HG02943 (cell line): ENCODE measurements around the gene GSK3B.

ENCODE experiments used
- ATAC-seq: cut with Tn5 transposase; IDR thresholded peaks from one replicate; pipeline ENCODE4 v1.9.1; 2021; ENCODE audit warnings: mild to moderate bottlenecking, low read depth, moderate library complexity; ENCODE audit not compliant: unreplicated experiment

The GSK3B gene

DNA sequence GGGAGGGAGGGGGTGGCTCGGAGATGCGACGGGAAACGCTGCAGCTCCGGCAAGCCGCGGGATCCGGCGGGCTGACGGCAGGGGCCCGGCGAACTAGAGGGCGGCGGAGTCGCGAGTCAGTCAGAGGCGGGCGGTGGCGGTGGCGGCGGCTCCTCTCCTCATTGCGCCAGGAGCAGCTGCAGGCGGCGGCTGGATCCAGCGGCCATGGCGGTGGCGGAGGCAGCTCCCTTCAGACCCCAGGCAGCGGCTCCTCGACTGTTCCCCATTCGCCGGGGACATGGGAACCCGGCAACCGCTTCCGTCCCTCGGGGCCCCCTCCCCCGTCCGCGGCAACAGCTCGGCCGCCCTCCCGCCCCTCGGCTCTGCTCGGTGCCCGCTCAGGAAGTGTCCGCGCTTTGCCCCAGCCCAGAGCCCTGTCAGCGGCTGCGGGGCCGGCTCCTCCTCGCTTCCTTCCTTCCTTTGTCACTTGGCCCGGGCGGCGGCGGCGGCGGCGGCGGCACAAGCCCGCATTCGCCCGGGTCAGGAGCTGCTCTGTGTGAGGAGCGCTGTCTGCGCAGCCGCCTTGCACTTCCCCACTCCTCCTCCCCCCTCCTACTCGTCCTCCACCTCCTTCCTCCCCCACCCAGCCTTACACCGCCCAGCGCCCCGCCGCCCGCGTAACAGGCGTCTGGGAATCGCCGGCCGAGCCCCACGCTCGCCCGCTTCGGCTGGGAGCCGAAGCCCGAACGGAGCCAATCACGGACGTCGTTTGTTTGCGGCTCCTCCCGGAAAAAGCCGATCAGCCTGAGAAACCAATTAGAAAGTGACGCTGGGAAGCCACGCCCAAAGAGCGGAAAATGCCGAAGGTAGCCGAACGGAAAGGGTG lies at the start of gene GSK3B:
Gene GSK3B (minus strand): TSS at position 537 of the 865 bp plus-strand sequence. CDS start 1,013 bp downstream, outside the sequence.
- peak; percentile 8 for ATAC-seq

DNA sequence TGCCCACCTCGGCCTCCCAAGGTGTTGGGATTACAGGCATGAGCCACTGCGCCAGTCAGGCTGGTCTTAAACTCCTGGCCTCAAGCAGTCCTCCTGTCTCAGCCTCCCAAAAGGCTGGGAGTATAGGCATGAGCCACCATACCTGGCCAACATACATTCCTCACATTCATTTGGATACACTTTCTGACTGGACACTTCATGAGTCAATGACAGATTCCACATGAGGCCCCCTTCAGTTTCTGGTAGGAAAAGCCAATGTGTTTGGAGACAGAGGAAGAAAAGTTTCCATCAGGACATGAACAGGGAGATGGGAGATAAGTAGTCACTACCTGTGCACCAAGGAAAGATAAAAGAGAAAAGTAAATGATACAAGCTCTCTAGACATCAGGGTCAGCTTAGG lies 49.4 kb upstream of the GSK3B start:
- ATAC-seq: no peak

DNA sequence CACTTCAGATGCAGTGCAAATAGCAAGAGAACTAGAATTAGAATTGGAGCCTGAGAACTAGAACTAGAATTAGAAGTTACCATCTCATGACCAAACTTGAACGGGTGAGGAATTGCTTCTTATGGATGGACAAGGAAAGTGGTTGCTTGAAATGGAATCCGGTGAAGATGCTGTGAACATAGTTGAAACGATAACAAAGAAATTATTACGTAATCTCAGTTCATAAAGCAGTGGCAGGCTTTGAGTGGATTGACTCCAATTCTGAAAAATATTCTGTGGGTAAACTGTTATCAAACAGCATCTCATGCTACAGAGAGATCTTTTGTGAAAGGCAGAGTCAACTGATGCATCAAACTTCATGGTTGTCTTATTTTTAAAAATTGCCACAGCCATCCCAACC lies 48.0 kb upstream of the GSK3B start:
- no peak for ATAC-seq

DNA sequence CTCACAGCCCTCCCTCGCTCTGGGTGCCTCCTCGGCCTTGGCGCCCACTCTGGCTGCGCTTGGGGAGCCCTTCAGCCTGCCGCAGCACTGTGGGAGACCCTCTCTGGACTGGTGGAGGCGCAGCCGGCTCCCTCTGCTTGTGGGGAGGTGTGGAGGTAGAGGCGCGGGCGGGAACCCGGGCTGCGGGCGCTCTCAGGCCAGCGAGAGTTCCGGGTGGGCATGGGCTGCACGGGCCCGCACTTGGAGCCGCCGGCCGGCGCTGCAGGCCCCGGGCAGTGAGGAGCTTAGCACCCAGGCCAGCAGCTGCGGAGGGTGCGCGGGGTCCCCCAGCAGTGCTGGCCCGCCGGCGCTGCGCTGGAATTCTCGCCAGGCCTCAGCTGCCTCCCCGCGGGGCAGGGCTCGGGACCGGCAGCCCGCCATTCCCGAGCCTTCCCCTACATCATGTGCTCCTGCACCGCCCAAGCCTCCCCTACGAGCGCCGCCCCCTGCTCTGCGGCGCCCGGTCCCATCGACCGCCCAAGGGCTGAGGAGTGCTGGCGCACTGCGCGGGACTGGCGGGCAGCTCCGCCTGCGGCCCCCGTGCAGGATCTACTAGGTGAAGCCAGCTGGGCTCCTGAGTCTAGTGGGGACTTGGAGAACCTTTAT lies 46.0 kb upstream of the GSK3B start:
- ATAC-seq: no peak

DNA sequence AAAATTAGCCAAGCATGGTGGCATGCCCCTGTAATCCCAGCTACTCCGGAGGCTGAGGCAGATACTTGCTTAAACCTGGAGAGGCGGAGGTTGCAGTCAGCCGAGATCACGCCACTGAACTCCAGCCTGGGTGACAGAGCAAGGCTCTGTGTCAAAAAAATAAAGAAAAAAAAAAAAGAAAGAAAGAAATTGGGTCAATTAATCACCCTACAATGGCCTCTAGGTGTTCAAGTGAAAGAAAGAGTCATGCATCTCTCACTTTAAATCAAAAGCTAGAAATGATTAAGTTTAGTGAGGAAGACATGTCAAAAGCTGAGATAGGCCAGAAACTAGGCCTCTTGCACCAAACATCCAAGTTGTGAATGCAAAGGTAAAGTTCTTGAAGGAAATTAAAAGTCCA lies 44.9 kb upstream of the GSK3B start:
- no peak for ATAC-seq

DNA sequence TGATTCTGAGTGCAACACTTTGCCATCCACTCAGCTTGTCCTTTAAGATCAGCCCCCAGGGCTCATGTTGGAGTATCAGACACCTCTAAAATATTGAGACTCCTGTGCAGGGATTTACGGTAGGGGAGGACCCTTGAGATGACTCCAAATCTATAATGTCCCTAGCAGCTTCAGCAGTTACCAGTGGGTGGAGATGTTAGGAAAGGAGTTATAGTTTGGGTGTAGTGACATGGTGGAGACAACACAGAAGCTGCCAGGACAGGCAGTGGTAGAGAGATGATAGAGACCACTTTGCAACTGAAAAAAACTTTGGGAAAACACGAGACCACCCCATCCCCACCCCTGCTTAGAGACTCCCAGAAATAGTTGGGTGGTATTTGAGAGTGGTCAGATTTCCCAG lies 43.3 kb upstream of the GSK3B start:
- no peak for ATAC-seq

GRCh38 chr3:120130656-120131055 lies 36.4 kb upstream of the GSK3B start:
- ATAC-seq: no peak

DNA sequence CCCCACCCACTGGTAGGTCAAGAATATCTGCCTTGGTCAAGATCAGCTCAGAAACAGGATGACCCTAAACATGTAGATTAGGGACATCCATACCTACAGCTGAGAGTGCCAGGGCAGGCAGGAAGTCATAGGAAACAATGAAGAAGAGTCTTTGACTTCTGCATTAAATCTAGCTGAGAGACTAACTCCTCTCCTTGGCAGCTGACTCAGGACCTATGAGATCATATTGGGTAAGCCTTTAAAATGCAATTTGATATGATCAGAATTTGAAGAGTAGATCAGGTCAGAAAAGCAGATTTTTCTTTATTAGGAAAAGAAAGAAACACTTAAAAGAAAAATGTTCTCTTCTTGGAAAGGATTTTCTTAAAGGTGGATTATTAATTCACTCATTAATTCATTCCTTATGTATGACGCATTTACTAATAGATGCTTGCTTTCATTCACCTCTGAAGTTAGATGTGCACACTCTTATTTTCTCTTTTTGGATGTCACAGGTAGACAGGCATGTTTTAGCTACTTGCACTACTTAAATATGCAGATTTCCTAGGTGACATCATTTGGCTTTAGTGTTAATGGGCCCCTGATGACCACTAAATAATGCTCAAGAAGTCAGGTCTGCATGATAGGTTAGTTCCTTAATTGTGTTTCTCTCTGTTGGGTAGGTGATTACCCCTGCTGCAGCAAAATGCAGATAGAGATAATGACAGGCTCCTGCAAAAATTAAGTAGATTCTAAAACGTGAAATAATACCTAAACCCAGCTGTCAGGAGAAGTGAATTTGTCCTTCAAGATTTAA lies 35.7 kb upstream of the GSK3B start:
- ATAC-seq: no peak

DNA sequence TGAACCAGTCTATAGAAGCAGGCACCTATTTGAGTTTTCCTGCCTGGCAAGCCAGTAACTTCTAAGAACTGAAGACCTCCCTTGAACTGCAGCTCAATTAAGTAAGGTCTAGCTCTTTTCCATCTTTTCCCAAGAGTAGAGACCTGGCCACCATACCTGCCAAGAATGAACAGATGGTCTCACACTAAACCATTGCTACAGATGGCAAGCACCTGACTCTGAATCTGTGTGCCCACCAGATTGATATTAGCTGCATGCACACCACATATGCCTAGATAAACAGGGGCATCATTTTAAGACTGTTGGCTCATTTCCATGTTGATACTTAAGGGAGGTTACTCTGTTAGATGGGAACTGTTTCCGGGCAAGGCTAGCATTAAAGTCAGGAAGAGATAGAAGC lies 34.8 kb upstream of the GSK3B start:
- no peak for ATAC-seq

GRCh38 chr3:120125992-120126391 lies 31.7 kb upstream of the GSK3B start:
- ATAC-seq: no peak

DNA sequence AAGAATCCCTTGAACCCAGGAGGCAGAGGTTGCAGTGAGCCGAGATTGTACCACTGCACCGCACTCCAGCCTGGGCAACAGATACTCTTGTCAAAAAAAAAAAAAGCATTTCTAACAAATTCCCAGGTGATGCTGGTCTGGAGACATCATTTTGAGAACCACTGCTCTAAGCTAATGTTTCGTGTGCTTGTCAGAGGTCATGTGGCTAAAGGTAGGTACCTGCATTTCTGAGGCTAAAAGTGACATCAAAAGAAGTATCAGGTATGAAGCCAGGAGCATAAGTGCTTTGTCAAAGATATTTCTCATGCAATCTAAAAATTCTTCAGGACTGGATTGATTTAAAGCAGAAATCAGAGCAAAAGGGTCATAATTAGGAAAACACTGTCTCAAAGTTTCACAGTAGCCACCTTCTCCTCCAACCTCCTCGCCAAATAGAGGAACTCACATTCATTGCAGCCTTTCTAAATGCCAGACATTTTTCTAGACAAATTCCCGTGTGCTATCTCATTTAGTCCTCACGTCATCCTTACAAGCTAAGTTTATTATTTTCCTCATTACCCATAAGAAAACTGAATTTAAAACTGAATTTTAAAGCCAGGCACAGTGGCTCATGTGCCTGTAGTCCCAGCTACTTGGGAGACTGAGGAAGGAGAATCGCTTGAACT lies 25.7 kb upstream of the GSK3B start:
- no peak for ATAC-seq

DNA sequence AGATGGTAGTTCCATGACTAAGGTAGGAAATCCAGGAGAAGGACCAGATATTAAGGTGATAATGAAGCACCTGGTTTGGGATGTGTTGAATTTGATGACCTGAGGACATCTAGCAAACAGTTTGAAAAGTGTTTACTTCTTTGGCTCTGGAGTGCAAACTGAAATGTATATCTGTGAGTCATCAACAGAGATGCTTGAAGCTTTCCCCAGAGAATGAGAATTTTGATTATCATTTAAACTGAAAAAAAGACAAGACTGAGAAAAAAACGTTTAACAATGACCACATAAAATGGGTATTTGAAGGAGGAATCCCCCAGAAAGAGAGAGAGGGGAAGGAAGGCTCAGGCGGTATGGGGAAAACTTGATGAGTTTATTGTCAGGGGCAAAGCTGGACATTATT lies 20.7 kb upstream of the GSK3B start:
- ATAC-seq: no peak

- ATAC-seq: no peak
Measured at GRCh38 chr3:120114376-120114775, 20.1 kb upstream of the GSK3B start.

GRCh38 chr3:120113128-120114116 lies 19.2 kb upstream of the GSK3B start:
- no peak for ATAC-seq

- ATAC-seq: no peak
Measured at GRCh38 chr3:120111898-120112297, 17.7 kb upstream of the GSK3B start.

DNA sequence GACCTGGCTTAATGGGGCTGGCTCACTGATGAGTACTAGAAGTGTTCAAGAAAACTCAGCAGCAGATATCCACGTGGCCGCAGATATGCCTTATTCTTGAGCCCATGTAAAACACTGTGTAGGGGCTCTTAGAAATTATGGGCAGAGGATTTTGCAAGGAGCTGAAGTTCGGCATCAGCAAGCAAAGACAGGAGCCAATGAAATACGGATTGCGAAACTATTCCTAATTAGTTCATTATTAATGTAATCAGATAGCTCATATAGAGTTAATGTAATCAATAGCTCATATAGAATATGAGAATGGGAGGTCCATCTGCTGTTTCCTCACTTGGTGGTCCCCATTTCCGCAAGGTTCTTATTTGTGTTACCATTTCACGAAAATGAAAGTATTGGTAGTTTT lies 9.0 kb upstream of the GSK3B start:
- no peak for ATAC-seq

- no peak for ATAC-seq
Measured at GRCh38 chr3:120102674-120103073, 8.4 kb upstream of the GSK3B start.

- ATAC-seq: no peak
Measured at GRCh38 chr3:120102232-120102631, 8.0 kb upstream of the GSK3B start.

GRCh38 chr3:120101624-120102023 lies 7.4 kb upstream of the GSK3B start:
- no peak for ATAC-seq

GRCh38 chr3:120100711-120101110 lies 6.5 kb upstream of the GSK3B start:
- no peak for ATAC-seq
